GM19193 (cell line): ENCODE data around the gene PIM3.

Source experiments
- POLR2A ChIP-seq: IDR thresholded peaks from 4 replicates; pipeline ENCODE4 v1.6.1; 2011; ENCODE audit not compliant: insufficient read depth, insufficient read length; ENCODE audit errors: extremely low read depth

The PIM3 gene

GRCh38 chr22:50002791-50003190 lies 42.2 kb downstream of the PIM3 start:
- no peak for TF ChIP-seq POLR2A

GRCh38 chr22:50004918-50005317 lies 44.3 kb downstream of the PIM3 start:
- no peak for TF ChIP-seq POLR2A

GRCh38 chr22:50007057-50007511 lies 46.5 kb downstream of the PIM3 start:
- TF ChIP-seq POLR2A: no peak

- no peak for TF ChIP-seq POLR2A
Measured at GRCh38 chr22:50008151-50009040, 47.8 kb downstream of the PIM3 start.

GRCh38 chr22:50009251-50009650 lies 48.7 kb downstream of the PIM3 start:
- TF ChIP-seq POLR2A: no peak

GRCh38 chr22:50009765-50010675 lies 49.4 kb downstream of the PIM3 start:
- no peak for TF ChIP-seq POLR2A

- TF ChIP-seq POLR2A: no peak
Measured at GRCh38 chr22:50010676-50011446, 50.3 kb downstream of the PIM3 start.

GRCh38 chr22:50011447-50012210 lies 51.1 kb downstream of the PIM3 start:
- no peak for TF ChIP-seq POLR2A

- TF ChIP-seq POLR2A: no peak
Measured at GRCh38 chr22:50012211-50013181, 51.9 kb downstream of the PIM3 start, which contains the start of gene IL17REL. TSS of gene IL17REL (minus strand) at chr22:50012765. CDS start at chr22:50012646, 119 bp downstream.
